ENCODE measurements around the gene DLST. TPM values are rescaled to one million over a fixed set of nuclear protein-coding genes. Genes with fewer than 3 reads are reported as not detected.

The DLST gene
- total RNA-seq, 1 donor from 2014 or later = 90.4 TPM

DNA sequence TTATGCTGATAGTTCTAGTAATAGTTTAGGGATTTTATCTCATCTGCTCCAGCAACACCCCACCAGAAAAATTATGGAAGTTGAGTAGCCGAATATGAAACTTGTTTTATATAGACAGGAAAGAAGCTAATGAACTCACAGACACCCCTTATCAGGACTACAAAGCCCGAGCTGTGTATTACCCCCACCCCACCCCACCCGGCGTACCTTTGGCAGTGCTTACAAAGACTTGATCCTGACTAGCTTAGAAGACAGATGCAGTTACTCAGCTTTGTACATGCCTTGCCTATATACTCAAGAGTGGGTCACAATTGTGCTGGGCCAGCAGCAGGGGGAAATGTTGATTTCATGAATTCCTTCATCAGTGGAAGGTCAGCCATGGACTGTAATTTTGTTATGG lies 28.1 kb upstream of the DLST start:
- TF ChIP-seq, protein P1, sequence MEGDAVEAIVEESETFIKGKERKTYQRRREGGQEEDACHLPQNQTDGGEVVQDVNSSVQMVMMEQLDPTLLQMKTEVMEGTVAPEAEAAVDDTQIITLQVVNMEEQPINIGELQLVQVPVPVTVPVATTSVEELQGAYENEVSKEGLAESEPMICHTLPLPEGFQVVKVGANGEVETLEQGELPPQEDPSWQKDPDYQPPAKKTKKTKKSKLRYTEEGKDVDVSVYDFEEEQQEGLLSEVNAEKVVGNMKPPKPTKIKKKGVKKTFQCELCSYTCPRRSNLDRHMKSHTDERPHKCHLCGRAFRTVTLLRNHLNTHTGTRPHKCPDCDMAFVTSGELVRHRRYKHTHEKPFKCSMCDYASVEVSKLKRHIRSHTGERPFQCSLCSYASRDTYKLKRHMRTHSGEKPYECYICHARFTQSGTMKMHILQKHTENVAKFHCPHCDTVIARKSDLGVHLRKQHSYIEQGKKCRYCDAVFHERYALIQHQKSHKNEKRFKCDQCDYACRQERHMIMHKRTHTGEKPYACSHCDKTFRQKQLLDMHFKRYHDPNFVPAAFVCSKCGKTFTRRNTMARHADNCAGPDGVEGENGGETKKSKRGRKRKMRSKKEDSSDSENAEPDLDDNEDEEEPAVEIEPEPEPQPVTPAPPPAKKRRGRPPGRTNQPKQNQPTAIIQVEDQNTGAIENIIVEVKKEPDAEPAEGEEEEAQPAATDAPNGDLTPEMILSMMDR (IDR thresholded peaks at IDR 0.05) = no peak
- intact Hi-C loops (cut with micrococcal nuclease) = no loop called here
- CTCF ChIA-PET = interaction anchor here (1.3 to 2.3 kb wide), 2 partner anchors 10 to 52 kb away, joined by 4 to 12 read pairs; no protein-coding TSS in a partner anchor
- POLR2A ChIA-PET = no interaction called here
- no peaks in the 10 kb centered on the region for H3K9me3 Mint-ChIP-seq
- no peaks in the 10 kb centered on the region for H3K27me3 Mint-ChIP-seq
- DNase-seq (no peak), ATAC-seq (ENCODE audit: low read depth) (no peak)
- H3K36me3 Mint-ChIP-seq (ENCODE audit: low read depth) = peaks cover 3% of the 10 kb centered on the region
- H3K4me1 Mint-ChIP-seq = peaks cover 26% of the 10 kb centered on the region
- H3K4me3 Mint-ChIP-seq = no peak overlapping the region
- H3K27ac Mint-ChIP-seq = no peak overlapping the region

- Mint-ChIP-seq H3K4me3 (no peak overlapping the region), H3K36me3 (ENCODE audit: low read depth) (peaks cover 3% of the 10 kb centered on the region), H3K27ac (no peak overlapping the region), H3K9me3 (no peaks in the 10 kb centered on the region), H3K27me3 (no peaks in the 10 kb centered on the region), H3K4me1 (peaks cover 26% of the 10 kb centered on the region)
- CTCF ChIA-PET = interaction anchor here (10.2 kb wide), 1 partner anchor 52 kb away, joined by 288 read pairs; no protein-coding TSS in a partner anchor
- DNase-seq = no peak
- POLR2A ChIA-PET = interaction anchor here (0.9 kb wide), 1 partner anchor 19 kb away, joined by 3 read pairs; no protein-coding TSS in a partner anchor
- ATAC-seq (ENCODE audit: low read depth) = no peak
- intact Hi-C loops (cut with micrococcal nuclease) = no loop called here
- TF ChIP-seq, protein P1 (IDR thresholded peaks at IDR 0.05) = no peak
These were observed 26.7 kb upstream of the DLST start for GRCh38 chr14:74855021-74855420.

DNA sequence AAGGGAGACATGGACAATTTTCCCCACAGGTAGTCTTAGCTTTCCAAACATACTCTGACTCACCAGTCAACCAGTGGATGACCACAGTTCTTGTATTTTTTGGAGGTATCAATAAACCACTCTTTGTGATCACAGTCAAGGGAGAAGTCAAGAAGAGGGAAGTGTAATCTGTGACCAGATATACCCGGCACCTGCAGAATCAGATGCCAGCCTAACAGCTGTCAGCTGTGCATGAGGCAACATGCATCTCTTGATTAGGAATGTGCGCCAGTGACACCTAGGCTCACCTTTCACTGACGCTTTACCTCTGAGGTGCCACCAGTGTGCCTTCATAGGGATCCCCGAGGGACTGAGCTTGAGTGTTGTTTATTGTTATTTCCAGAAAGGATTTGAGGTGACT lies 25.8 kb upstream of the DLST start:
- TF ChIP-seq, protein P1 (IDR thresholded peaks at IDR 0.05) = no peak
- H3K4me3 Mint-ChIP-seq = no peak overlapping the region
- peaks cover 3% of the 10 kb centered on the region for H3K36me3 Mint-ChIP-seq (ENCODE audit: low read depth)
- POLR2A ChIA-PET = interaction anchor here (0.7 kb wide), 1 partner anchor 17 kb away, joined by 3 read pairs; no protein-coding TSS in a partner anchor
- DNase-seq (no peak), ATAC-seq (ENCODE audit: low read depth) (peak; percentile 12)
- H3K27me3 Mint-ChIP-seq = no peaks in the 10 kb centered on the region
- CTCF ChIA-PET = interaction anchor here (10.2 kb wide), 1 partner anchor 51 kb away, joined by 288 read pairs; no protein-coding TSS in a partner anchor
- H3K27ac Mint-ChIP-seq = no peak overlapping the region
- intact Hi-C loops (cut with micrococcal nuclease) = no loop called here
- peaks cover 26% of the 10 kb centered on the region for H3K4me1 Mint-ChIP-seq
- no peaks in the 10 kb centered on the region for H3K9me3 Mint-ChIP-seq

DNA sequence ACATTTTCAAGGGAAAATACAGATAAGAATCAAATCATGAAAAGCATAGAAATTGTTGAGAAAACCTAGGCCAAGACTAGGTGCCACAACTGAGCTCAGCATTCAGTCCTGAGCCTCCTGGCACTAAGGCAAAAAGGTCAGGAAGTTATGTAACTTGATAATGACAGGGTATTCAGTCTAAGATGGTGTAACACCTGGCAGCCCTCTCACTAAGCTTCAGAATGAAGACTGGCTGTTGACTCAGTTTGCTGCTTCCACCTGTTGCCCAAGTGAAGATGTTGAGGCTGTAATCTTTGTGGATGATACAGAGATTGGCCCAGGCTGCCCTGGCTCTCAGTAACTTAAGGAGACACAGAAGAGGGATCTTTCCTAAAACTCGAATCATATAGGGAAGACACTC lies 25.4 kb upstream of the DLST start:
- ChIA-PET POLR2A (interaction anchor here (0.6 to 0.7 kb wide), 2 partner anchors 17 to 21 kb away, joined by 3 read pairs; no protein-coding TSS in a partner anchor), CTCF (interaction anchor here (10.2 kb wide), 1 partner anchor 51 kb away, joined by 288 read pairs; no protein-coding TSS in a partner anchor)
- TF ChIP-seq, protein P1 (IDR thresholded peaks at IDR 0.05) = no peak
- intact Hi-C loops (cut with micrococcal nuclease) = no loop called here
- Mint-ChIP-seq H3K9me3 (no peaks in the 10 kb centered on the region), H3K27me3 (no peaks in the 10 kb centered on the region), H3K27ac (no peak overlapping the region), H3K36me3 (ENCODE audit: low read depth) (peaks cover 3% of the 10 kb centered on the region), H3K4me3 (no peak overlapping the region), H3K4me1 (peaks cover 26% of the 10 kb centered on the region)
- DNase-seq (no peak), ATAC-seq (ENCODE audit: low read depth) (no peak)

- no peak overlapping the region for H3K27ac Mint-ChIP-seq
- H3K4me3 Mint-ChIP-seq = no peak overlapping the region
- peaks cover 17% of the 10 kb centered on the region for H3K4me1 Mint-ChIP-seq
- DNase-seq = no peak
- ChIA-PET POLR2A (no interaction called here), CTCF (interaction anchor here (0.8 to 10.2 kb wide), 3 partner anchors 36 to 231 kb away, joined by 3 to 288 read pairs (median 111); no protein-coding TSS in a partner anchor)
- no peaks in the 10 kb centered on the region for H3K27me3 Mint-ChIP-seq
- intact Hi-C loops (cut with micrococcal nuclease) = no loop called here
- peaks cover 3% of the 10 kb centered on the region for H3K36me3 Mint-ChIP-seq (ENCODE audit: low read depth)
- no peaks in the 10 kb centered on the region for H3K9me3 Mint-ChIP-seq
- ATAC-seq (ENCODE audit: low read depth) = no peak
- TF ChIP-seq, protein P1 (IDR thresholded peaks at IDR 0.05) = no peak
These were observed 23.7 kb upstream of the DLST start for GRCh38 chr14:74858022-74858421.

Data from activated B cell treated with CpG ODN at 0.5 μM for 24 hours (primary cell).